ENCODE results near the gene UPK3BL2.

DNA sequence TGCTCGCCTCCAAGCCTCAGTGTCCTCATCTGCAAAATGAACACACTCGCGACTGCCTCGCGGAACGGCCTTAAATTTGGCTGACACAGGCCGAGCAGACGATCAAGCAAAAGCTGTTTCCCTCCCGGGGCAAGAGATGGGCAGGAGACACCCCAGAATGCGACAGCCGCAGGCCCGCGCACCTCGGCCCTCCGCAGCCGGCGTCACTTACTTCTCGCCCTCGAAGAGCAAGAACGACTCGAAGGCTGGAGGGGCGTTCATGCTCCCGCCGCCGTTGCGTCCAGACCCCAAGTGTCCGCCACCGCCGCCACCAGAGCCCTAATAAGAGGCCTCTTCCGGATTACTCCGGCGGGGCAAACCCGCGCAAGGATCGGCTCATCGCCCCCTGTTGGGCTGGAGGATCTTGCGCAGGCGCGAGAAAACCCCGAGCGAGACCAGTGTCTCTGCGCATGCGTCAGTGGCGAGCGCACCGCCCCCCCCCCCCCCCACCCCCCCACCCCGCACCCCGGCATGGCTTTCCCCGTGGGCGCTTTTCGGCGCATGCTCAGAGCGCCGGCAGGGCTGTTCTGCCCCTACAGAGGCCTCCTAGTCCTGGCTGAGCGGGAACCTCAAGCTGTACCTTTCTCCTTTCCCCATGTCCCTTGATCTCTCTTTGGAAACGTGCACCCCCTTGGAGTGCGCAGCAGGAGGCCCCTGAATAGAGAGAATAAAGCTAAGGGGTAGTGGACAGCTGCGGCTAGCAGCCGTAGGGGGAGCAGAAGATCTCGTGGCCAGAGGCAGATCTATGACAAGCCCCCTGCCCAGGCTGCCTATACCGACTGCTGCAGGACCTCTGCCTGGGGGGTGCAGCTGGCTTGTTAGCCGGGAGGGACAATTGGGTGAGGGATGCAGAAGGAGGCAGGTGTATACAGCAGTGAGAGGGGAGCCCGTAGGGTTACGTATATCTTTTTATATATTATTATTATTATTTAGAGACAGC is 29.1 kb upstream of the UPK3BL2 start, which contains the start of gene POLR2J3:
- TF ChIP-seq, protein P1, sequence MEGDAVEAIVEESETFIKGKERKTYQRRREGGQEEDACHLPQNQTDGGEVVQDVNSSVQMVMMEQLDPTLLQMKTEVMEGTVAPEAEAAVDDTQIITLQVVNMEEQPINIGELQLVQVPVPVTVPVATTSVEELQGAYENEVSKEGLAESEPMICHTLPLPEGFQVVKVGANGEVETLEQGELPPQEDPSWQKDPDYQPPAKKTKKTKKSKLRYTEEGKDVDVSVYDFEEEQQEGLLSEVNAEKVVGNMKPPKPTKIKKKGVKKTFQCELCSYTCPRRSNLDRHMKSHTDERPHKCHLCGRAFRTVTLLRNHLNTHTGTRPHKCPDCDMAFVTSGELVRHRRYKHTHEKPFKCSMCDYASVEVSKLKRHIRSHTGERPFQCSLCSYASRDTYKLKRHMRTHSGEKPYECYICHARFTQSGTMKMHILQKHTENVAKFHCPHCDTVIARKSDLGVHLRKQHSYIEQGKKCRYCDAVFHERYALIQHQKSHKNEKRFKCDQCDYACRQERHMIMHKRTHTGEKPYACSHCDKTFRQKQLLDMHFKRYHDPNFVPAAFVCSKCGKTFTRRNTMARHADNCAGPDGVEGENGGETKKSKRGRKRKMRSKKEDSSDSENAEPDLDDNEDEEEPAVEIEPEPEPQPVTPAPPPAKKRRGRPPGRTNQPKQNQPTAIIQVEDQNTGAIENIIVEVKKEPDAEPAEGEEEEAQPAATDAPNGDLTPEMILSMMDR (IDR thresholded peaks at IDR 0.05) = peak; percentile 29 to 89 (median 54)
- peak in 1 of 2 donors; percentile 84 for TF ChIP-seq EP300 (IDR thresholded peaks at IDR 0.05)
